Measurements from ENCODE around the gene SMC6.

SMC6 gene

GRCh38 chr2:17717666-17718065 is 35.9 kb downstream of the SMC6 start:
- no peak for DNase-seq (ENCODE audit: low spot score)
- TF ChIP-seq CTCF (IDR thresholded peaks at IDR 0.05; ENCODE audit: extremely low read depth, missing control alignments): no peak

DNA sequence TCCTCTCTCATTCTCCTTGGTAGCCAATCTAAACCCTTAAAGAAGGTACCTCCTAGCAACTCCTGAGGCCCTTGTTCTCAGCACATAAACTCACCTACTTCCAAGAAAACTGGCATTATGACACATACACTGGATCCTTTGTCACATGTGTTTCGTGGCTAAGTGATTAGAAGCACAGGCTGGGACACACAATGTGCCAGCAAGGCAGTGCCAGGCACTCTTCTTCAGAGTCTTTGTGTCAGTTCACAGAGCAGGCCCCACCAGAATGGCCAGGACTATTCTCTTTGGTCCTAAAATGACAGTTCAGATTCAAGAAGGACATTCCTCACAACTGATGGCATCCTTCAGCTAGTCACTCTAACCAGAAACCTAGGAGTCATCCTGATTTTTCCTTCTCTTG is 40.3 kb downstream of the SMC6 start:
- no peak for TF ChIP-seq CTCF (IDR thresholded peaks at IDR 0.05; ENCODE audit: extremely low read depth, missing control alignments)
- no peak for DNase-seq (ENCODE audit: low spot score)

- no peak for DNase-seq (ENCODE audit: low spot score)
- TF ChIP-seq CTCF (IDR thresholded peaks at IDR 0.05; ENCODE audit: extremely low read depth, missing control alignments): no peak
Measured at GRCh38 chr2:17710547-17711248, 42.9 kb downstream of the SMC6 start.

DNA sequence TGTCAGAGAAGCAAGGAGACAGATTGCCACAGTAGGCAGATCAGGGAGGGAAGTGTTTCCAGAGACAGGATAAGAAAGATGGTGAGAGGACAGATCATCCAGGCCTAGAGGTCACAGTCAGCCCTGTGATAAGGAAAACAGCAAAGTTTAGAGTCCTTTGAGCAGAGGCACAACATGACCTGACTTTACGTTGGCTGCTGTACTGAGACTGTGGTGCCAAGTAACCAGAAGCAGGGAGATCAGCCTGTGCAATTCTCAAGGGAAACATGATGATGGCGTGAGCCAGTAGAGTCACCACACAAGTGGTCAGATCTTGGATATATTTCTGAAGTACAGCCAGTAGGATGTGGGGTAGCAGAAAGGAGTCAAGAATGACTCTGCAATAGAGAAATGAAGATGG is 43.7 kb downstream of the SMC6 start:
- DNase-seq (ENCODE audit: low spot score): no peak
- no peak for TF ChIP-seq CTCF (IDR thresholded peaks at IDR 0.05; ENCODE audit: extremely low read depth, missing control alignments)

GRCh38 chr2:17708501-17708900 is 45.1 kb downstream of the SMC6 start:
- TF ChIP-seq CTCF (IDR thresholded peaks at IDR 0.05; ENCODE audit: extremely low read depth, missing control alignments): no peak
- DNase-seq (ENCODE audit: low spot score): no peak

DNA sequence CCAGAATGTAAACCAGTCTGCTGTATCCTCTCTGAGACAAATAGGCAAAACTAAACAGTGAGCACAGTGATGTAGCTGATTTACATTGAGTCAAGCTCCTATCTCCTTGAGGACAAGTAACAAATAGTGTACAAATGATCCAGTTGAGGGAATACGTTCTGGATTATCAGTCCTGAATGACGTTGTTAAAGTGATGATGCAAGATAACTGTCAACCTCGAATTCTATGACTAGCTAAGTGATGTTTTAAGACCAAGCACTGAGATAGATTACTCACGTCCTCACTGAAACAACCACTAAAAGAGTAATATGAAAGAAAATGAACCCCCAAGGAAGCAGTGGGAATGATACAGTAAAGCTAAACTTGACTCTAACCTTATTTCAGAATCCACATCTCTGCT is 46.8 kb downstream of the SMC6 start:
- DNase-seq (ENCODE audit: low spot score): no peak
- TF ChIP-seq CTCF (IDR thresholded peaks at IDR 0.05; ENCODE audit: extremely low read depth, missing control alignments): no peak

GRCh38 chr2:17690776-17691175 is 62.8 kb downstream of the SMC6 start:
- DNase-seq (ENCODE audit: low spot score): no peak
- TF ChIP-seq CTCF (IDR thresholded peaks at IDR 0.05; ENCODE audit: extremely low read depth, missing control alignments): no peak

Data from GM20000 (cell line).